ENCODE results near the gene NEXMIF.

The NEXMIF gene

GRCh38 chrX:74781507-74782034, 143.7 kb downstream of the NEXMIF start:
- TF ChIP-seq POLR2AphosphoS5 (IDR thresholded peaks at IDR 0.05; ENCODE audit: low read depth, low read length) (no peak), REST (IDR thresholded peaks at IDR 0.05; ENCODE audit: insufficient read depth in 1 of 2, low read depth in 2 of 2, low read length in 2 of 2) (no peak), SIN3A (IDR thresholded peaks at IDR 0.05; ENCODE audit: borderline replicate concordance, insufficient read depth, low read length) (no peak), FOXP2 (optimal IDR thresholded peaks at IDR 0.05; ENCODE audit: borderline replicate concordance, extremely low read depth, extremely low read length, insufficient read depth) (no peak)

- TF ChIP-seq TAF1 (IDR thresholded peaks at IDR 0.05; ENCODE audit: borderline replicate concordance, insufficient read depth, low read length) (no peak), SIN3A (IDR thresholded peaks at IDR 0.05; ENCODE audit: borderline replicate concordance, insufficient read depth, low read length) (no peak), POLR2AphosphoS5 (IDR thresholded peaks at IDR 0.05; ENCODE audit: low read depth, low read length) (no peak), REST (IDR thresholded peaks at IDR 0.05; ENCODE audit: insufficient read depth in 1 of 2, low read depth in 2 of 2, low read length in 2 of 2) (no peak), FOXP2 (optimal IDR thresholded peaks at IDR 0.05; ENCODE audit: borderline replicate concordance, extremely low read depth, extremely low read length, insufficient read depth) (no peak)
Measured at GRCh38 chrX:74779175-74779574, 146.1 kb downstream of the NEXMIF start.

GRCh38 chrX:74774988-74775387, 150.3 kb downstream of the NEXMIF start:
- no peak for TF ChIP-seq FOXP2 (optimal IDR thresholded peaks at IDR 0.05; ENCODE audit: borderline replicate concordance, extremely low read depth, extremely low read length, insufficient read depth)
- TF ChIP-seq REST (IDR thresholded peaks at IDR 0.05; ENCODE audit: insufficient read depth in 1 of 2, low read depth in 2 of 2, low read length in 2 of 2), result no peak
- no peak for TF ChIP-seq SIN3A (IDR thresholded peaks at IDR 0.05; ENCODE audit: borderline replicate concordance, insufficient read depth, low read length)
- TF ChIP-seq POLR2AphosphoS5 (IDR thresholded peaks at IDR 0.05; ENCODE audit: low read depth, low read length), result no peak
- TF ChIP-seq TAF1 (IDR thresholded peaks at IDR 0.05; ENCODE audit: borderline replicate concordance, insufficient read depth, low read length), result no peak

GRCh38 chrX:74736450-74736849, 188.8 kb downstream of the NEXMIF start:
- TF ChIP-seq TAF1 (IDR thresholded peaks at IDR 0.05; ENCODE audit: borderline replicate concordance, insufficient read depth, low read length), result no peak
- no peak for TF ChIP-seq POLR2AphosphoS5 (IDR thresholded peaks at IDR 0.05; ENCODE audit: low read depth, low read length)
- no peak for TF ChIP-seq FOXP2 (optimal IDR thresholded peaks at IDR 0.05; ENCODE audit: borderline replicate concordance, extremely low read depth, extremely low read length, insufficient read depth)
- TF ChIP-seq REST (IDR thresholded peaks at IDR 0.05; ENCODE audit: insufficient read depth in 1 of 2, low read depth in 2 of 2, low read length in 2 of 2), result no peak
- TF ChIP-seq SIN3A (IDR thresholded peaks at IDR 0.05; ENCODE audit: borderline replicate concordance, insufficient read depth, low read length), result no peak

GRCh38 chrX:74705269-74705668, 220.0 kb downstream of the NEXMIF start:
- TF ChIP-seq TAF1 (IDR thresholded peaks at IDR 0.05; ENCODE audit: borderline replicate concordance, insufficient read depth, low read length) (no peak), SIN3A (IDR thresholded peaks at IDR 0.05; ENCODE audit: borderline replicate concordance, insufficient read depth, low read length) (no peak), FOXP2 (optimal IDR thresholded peaks at IDR 0.05; ENCODE audit: borderline replicate concordance, extremely low read depth, extremely low read length, insufficient read depth) (no peak), REST (IDR thresholded peaks at IDR 0.05; ENCODE audit: insufficient read depth in 1 of 2, low read depth in 2 of 2, low read length in 2 of 2) (no peak), POLR2AphosphoS5 (IDR thresholded peaks at IDR 0.05; ENCODE audit: low read depth, low read length) (no peak)

Data from PFSK-1 (cell line).